ENCODE data around the gene LAT. TPM values are rescaled to one million over a fixed set of nuclear protein-coding genes. Genes with fewer than 3 reads are reported as not detected.
"Not testable (repeated sequence)": the region's sequence is repeated elsewhere in the genome, so short reads cannot be mapped to it uniquely, and the experiment has no call there.

Gene LAT
- total and polyA plus RNA-seq, 5 donors from 2014 or later, result 282 to 429 (median 291) TPM

DNA sequence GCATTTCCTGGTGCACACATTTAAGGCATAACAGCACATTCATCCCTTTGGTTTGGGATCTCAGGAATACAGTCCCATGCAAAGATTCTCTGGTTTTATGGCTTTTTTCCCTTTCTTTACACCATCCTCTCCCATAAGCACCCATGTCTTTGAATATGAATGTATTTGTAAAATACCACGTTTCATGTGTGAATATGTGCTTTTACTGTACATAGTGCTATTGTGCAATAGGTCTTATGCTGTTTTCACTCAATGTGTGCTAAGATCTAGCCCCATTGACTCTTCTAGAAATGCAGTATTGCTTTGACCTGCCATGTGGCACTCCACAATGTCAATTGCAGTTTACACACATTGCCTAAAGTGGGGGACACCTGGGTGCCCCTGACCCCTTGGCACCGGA lies 20.4 kb upstream of the LAT start:
- H3K36me3 Mint-ChIP-seq, result peaks cover 34% of the 10 kb centered on the region

DNA sequence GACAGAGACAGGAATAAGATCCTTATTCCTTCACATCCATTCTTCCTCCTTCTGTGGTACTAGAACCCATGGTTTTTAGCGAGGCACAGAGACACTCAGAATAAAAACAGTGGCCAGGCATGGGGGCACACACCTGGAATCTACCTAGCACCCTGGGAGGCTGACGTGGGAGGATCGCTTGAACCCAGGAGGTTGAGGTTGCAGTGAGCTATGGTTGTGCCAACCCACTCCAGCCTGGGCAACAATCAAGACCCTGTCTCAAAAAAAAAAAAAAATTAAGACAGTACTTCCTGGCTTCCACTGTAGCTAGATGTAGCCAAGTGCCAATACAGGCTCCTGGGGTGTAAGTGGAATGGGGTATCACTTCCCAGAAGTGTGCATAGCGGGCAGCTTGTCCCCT lies 17.7 kb upstream of the LAT start:
- ATAC-seq (ENCODE audit: low read depth in 2 of 2) (no peak), DNase-seq (no peak)
- H3K27me3 ChIP-seq (ENCODE audit: control insufficient read depth, insufficient read depth, low read length), result no peaks in the 10 kb centered on the region
- H3K27ac ChIP-seq (ENCODE audit: insufficient read depth, low read length, poor library complexity, severe bottlenecking), result no peak overlapping the region
- H3K4me1 ChIP-seq (ENCODE audit: control insufficient read depth, insufficient read depth, low read length, poor library complexity, severe bottlenecking), result no peaks in the 10 kb centered on the region
- peaks cover 32% of the 10 kb centered on the region for H3K36me3 ChIP-seq (ENCODE audit: control insufficient read depth, insufficient read depth, low read length)
- peaks cover 0 to 4% (median 1%) of the 10 kb centered on the region in 4 donors for H3K4me1 Mint-ChIP-seq
- no peak overlapping the region for H3K4me3 ChIP-seq (ENCODE audit: low read depth, low read length)
- no peak overlapping the region for H3K4me3 Mint-ChIP-seq
- H3K9me3 ChIP-seq (ENCODE audit: control insufficient read depth in 2 of 2, low read length in 2 of 2), result no peaks in the 10 kb centered on the region
- H3K9me3 Mint-ChIP-seq, result no peaks in the 10 kb centered on the region
- no peaks in the 10 kb centered on the region for H3K27me3 Mint-ChIP-seq
- peaks cover 20% of the 10 kb centered on the region for H3K36me3 Mint-ChIP-seq
- peak overlapping the region in 1 of 3 donors; percentile 46 for H3K27ac Mint-ChIP-seq

More for the DNA sequence above, 20.4 kb upstream of the LAT start:
- Histone ChIP-seq H3K27me3 (ENCODE audit: control insufficient read depth, insufficient read depth, low read length) (no peaks in the 10 kb centered on the region), H3K27ac (ENCODE audit: insufficient read depth, low read length, poor library complexity, severe bottlenecking) (no peak overlapping the region), H3K36me3 (ENCODE audit: control insufficient read depth, insufficient read depth, low read length) (peaks cover 50% of the 10 kb centered on the region), H3K4me3 (ENCODE audit: low read depth, low read length) (no peak overlapping the region), H3K4me1 (ENCODE audit: control insufficient read depth, insufficient read depth, low read length, poor library complexity, severe bottlenecking) (no peaks in the 10 kb centered on the region), H3K9me3 (ENCODE audit: control insufficient read depth in 2 of 2, low read length in 2 of 2) (no peaks in the 10 kb centered on the region)
- no peak for DNase-seq
- Mint-ChIP-seq H3K27ac (no peak overlapping the region), H3K27me3 (no peaks in the 10 kb centered on the region), H3K4me3 (no peak overlapping the region), H3K9me3 (no peaks in the 10 kb centered on the region), H3K4me1 (peaks cover 0 to 8% (median 4%) of the 10 kb centered on the region in 4 donors)
- ATAC-seq (ENCODE audit: low read depth in 2 of 2), result no peak

DNA sequence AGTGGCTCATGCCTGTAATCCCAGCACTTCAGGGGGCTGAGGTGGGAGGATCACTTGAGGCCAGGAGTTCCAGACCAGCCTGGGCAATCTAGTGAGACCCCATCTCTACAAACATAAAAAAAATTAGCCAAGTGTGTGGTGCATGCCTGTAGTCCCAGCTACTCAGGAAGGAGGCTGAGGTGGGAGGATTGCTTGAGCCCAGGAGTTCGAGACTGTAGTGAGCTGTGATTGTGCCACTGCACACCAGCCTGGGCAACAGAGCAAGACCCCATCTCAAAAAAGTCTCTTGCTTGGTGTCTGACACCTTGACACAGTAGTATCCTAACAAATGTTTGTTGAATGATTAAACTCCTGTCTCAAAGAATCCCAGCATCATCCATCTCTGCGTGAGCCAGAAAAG lies 15.2 kb upstream of the LAT start:
- H3K36me3 ChIP-seq (ENCODE audit: control insufficient read depth, insufficient read depth, low read length); H3K4me3 ChIP-seq (ENCODE audit: low read depth, low read length); H3K9me3 ChIP-seq (ENCODE audit: control insufficient read depth in 2 of 2, low read length in 2 of 2); H3K9me3 Mint-ChIP-seq; DNase-seq; H3K27ac ChIP-seq (ENCODE audit: insufficient read depth, low read length, poor library complexity, severe bottlenecking); H3K27me3 Mint-ChIP-seq; H3K27ac Mint-ChIP-seq; ATAC-seq (ENCODE audit: low read depth in 2 of 2); H3K36me3 Mint-ChIP-seq; H3K27me3 ChIP-seq (ENCODE audit: control insufficient read depth, insufficient read depth, low read length); H3K4me1 ChIP-seq (ENCODE audit: control insufficient read depth, insufficient read depth, low read length, poor library complexity, severe bottlenecking): not testable (repeated sequence)
- Mint-ChIP-seq H3K4me1 (peaks cover 0 to 13% (median 5%) of the 10 kb centered on the region in 4 donors), H3K4me3 (peak overlapping the region in 1 of 4 donors; percentile 60)

DNA sequence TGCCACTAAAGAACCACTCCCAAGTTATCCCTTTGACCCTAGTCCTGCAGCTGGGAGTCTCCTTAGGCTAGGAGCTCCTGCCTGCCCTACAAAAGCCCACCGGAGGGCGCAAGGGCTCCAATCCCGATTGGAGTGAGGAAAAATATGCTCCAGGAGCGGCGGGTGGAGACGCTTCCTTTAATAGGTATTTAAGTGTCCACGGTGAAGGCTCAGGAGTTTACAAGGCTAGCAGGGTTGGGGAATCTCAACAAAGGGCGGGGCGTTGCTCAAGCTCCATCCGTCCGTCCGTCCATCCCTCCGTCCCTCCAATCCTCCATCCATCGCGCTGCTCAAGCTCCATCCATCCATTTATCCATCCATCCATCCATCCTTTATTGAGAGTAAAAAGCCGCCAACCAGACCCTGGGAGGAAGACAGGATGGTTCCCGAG lies 10.8 kb upstream of the LAT start:
- H3K4me3 Mint-ChIP-seq, result peak overlapping the region; percentile 96 to 99 (median 98)
- H3K4me3 ChIP-seq (ENCODE audit: low read depth, low read length), result peak overlapping the region; percentile 87
- H3K9me3 Mint-ChIP-seq, result no peaks in the 10 kb centered on the region
- H3K36me3 ChIP-seq (ENCODE audit: control insufficient read depth, insufficient read depth, low read length), result peaks cover 8% of the 10 kb centered on the region
- peak overlapping the region; percentile 60 for H3K27ac ChIP-seq (ENCODE audit: insufficient read depth, low read length, poor library complexity, severe bottlenecking)
- H3K9me3 ChIP-seq (ENCODE audit: control insufficient read depth in 2 of 2, low read length in 2 of 2), result no peaks in the 10 kb centered on the region
- H3K27me3 Mint-ChIP-seq, result no peaks in the 10 kb centered on the region
- peaks cover 12 to 45% (median 26%) of the 10 kb centered on the region in 4 donors for H3K4me1 Mint-ChIP-seq
- ATAC-seq (ENCODE audit: low read depth in 2 of 2) (peak in 1 of 2 donors; percentile 2), DNase-seq (peak in 1 of 3 donors; percentile 34)
- peak overlapping the region; percentile 93 to 99 (median 98) for H3K27ac Mint-ChIP-seq
- peaks cover 8% of the 10 kb centered on the region for H3K36me3 Mint-ChIP-seq
- no peaks in the 10 kb centered on the region for H3K27me3 ChIP-seq (ENCODE audit: control insufficient read depth, insufficient read depth, low read length)
- peaks cover 26% of the 10 kb centered on the region for H3K4me1 ChIP-seq (ENCODE audit: control insufficient read depth, insufficient read depth, low read length, poor library complexity, severe bottlenecking)

DNA sequence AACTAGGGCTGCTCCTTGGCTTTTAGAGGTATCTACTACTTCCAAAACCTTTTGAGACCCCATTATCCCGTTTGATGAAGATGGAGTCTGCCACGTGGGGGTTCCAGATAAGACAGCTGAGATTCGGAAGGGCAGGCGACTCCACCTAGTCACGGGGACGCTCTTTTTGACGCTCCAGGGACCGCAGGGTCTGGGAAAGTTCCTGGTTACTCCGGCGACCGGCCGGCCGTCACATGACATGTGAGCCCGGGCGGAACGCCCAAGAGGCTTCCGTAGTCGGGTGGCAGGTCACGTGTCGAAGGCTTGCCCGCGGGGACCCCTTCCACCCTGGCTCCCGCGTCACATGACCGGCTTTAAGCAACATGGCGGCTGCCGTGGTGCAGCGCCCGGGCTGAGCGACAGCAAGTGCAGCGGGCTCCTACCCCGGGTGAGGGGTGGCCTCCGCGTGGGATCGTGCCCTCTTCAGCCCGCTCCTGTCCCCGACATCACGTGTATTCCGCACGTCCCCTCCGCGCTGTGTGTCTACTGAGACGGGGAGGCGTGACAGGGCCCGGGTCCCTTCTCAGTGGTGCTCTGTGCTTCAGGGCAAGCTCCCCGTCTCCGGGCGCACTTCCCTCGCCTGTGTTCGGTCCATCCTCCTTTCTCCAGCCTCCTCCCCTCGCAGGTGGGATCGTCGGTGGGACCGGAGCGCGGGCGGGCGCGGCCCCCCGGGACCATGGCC lies 10.3 kb upstream of the LAT start, which contains the start of gene SPNS1:
SPNS1 (plus strand) TSS at position 342 of the 721 bp plus-strand sequence; CDS start at position 716, 374 bp downstream.
- H3K36me3 Mint-ChIP-seq, result peaks cover 8% of the 10 kb centered on the region

DNA sequence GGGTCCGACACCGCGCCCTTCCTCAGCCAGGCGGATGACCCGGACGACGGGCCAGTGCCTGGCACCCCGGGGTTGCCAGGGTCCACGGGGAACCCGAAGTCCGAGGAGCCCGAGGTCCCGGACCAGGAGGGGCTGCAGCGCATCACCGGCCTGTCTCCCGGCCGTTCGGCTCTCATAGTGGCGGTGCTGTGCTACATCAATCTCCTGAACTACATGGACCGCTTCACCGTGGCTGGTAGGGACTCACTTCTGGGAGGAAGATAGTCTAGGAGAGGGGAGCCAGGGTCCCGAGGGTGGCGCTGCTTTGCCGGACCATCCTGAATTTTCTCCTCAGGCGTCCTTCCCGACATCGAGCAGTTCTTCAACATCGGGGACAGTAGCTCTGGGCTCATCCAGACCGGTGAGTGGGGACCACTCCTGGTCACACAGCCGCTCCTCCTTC lies 9.7 kb upstream of the LAT start:
- Mint-ChIP-seq H3K4me3 (peak overlapping the region; percentile 96 to 99 (median 98)), H3K4me1 (peaks cover 12 to 45% (median 26%) of the 10 kb centered on the region in 4 donors), H3K27me3 (no peaks in the 10 kb centered on the region), H3K9me3 (no peaks in the 10 kb centered on the region), H3K27ac (peak overlapping the region; percentile 69 to 98 (median 87)), H3K36me3 (peaks cover 8% of the 10 kb centered on the region)
- DNase-seq, result no peak
- Histone ChIP-seq H3K36me3 (ENCODE audit: control insufficient read depth, insufficient read depth, low read length) (peaks cover 9% of the 10 kb centered on the region), H3K4me1 (ENCODE audit: control insufficient read depth, insufficient read depth, low read length, poor library complexity, severe bottlenecking) (peaks cover 26% of the 10 kb centered on the region), H3K4me3 (ENCODE audit: low read depth, low read length) (peak overlapping the region; percentile 62), H3K9me3 (ENCODE audit: control insufficient read depth in 2 of 2, low read length in 2 of 2) (no peaks in the 10 kb centered on the region), H3K27me3 (ENCODE audit: control insufficient read depth, insufficient read depth, low read length) (no peaks in the 10 kb centered on the region), H3K27ac (ENCODE audit: insufficient read depth, low read length, poor library complexity, severe bottlenecking) (peak overlapping the region; percentile 60)
- ATAC-seq (ENCODE audit: low read depth in 2 of 2), result no peak

More for the DNA sequence above, 10.3 kb upstream of the LAT start, which contains the start of gene SPNS1:
- Histone ChIP-seq H3K9me3 (ENCODE audit: control insufficient read depth in 2 of 2, low read length in 2 of 2) (no peaks in the 10 kb centered on the region), H3K4me1 (ENCODE audit: control insufficient read depth, insufficient read depth, low read length, poor library complexity, severe bottlenecking) (peaks cover 26% of the 10 kb centered on the region), H3K27ac (ENCODE audit: insufficient read depth, low read length, poor library complexity, severe bottlenecking) (peak within 1 kb of the TSS; percentile 60), H3K4me3 (ENCODE audit: low read depth, low read length) (peak within 1 kb of the TSS; percentile 87), H3K36me3 (ENCODE audit: control insufficient read depth, insufficient read depth, low read length) (peaks cover 8% of the 10 kb centered on the region), H3K27me3 (ENCODE audit: control insufficient read depth, insufficient read depth, low read length) (no peaks in the 10 kb centered on the region)
- Mint-ChIP-seq H3K27me3 (no peaks in the 10 kb centered on the region), H3K4me3 (peak within 1 kb of the TSS; percentile 96 to 99 (median 98)), H3K4me1 (peaks cover 12 to 45% (median 26%) of the 10 kb centered on the region in 4 donors), H3K27ac (peak within 1 kb of the TSS; percentile 93 to 99 (median 98)), H3K9me3 (no peaks in the 10 kb centered on the region)
- ATAC-seq (ENCODE audit: low read depth in 2 of 2) (peak; percentile 91), DNase-seq (peak; percentile 86 to 96 (median 87))

DNA sequence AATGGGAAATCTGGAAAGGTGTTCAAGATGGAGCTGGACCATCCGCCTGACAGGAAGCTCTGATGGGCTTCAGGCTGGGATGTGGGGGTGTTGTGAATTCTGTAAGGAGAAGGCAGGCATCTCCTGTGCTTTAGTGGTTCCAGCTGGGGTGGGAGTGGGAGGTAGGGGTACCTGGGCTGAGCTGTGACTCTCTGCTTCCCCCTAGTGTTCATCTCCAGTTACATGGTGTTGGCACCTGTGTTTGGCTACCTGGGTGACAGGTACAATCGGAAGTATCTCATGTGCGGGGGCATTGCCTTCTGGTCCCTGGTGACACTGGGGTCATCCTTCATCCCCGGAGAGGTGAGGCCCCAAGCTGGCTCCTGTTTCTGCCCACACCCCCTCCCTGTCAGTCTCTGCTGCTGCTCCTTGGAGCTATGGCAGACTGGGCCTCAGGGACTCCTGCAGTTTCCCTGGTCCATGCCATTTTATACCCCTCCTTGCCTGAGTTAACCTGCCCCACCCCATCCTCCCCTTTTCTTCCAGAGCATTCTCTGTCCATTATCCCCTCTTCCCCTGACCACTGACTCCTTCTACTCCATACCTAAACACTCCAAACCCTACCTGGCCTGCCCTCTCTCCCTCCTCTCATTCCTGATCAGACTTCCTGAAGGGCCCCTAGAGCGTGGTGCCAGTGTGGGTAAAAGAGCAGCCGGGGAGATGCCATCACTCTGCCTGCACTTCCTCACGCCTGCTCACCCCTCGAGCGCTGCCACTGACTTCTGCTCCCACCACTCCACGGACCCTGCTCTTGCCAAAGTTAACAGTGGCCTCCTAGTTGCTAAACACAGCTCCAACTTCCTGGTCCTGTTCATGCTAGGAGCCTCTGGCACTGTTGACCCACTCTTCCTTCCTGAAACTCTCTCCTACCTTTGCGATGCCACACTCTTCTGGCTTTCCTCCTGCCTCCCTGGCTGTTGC lies 6.9 kb upstream of the LAT start:
- Mint-ChIP-seq H3K4me1 (peaks cover 12 to 55% (median 30%) of the 10 kb centered on the region in 4 donors), H3K27me3 (no peaks in the 10 kb centered on the region), H3K36me3 (peaks cover 20% of the 10 kb centered on the region), H3K4me3 (peak overlapping the region; percentile 36 to 96 (median 72)), H3K27ac (peak overlapping the region; percentile 59 to 91 (median 71)), H3K9me3 (no peaks in the 10 kb centered on the region)
- Histone ChIP-seq H3K9me3 (ENCODE audit: control insufficient read depth in 2 of 2, low read length in 2 of 2) (peaks cover 0 to 6% of the 10 kb centered on the region in 2 experiments), H3K4me1 (ENCODE audit: control insufficient read depth, insufficient read depth, low read length, poor library complexity, severe bottlenecking) (peaks cover 31% of the 10 kb centered on the region), H3K27me3 (ENCODE audit: control insufficient read depth, insufficient read depth, low read length) (no peaks in the 10 kb centered on the region), H3K27ac (ENCODE audit: insufficient read depth, low read length, poor library complexity, severe bottlenecking) (no peak overlapping the region), H3K36me3 (ENCODE audit: control insufficient read depth, insufficient read depth, low read length) (peaks cover 22% of the 10 kb centered on the region), H3K4me3 (ENCODE audit: low read depth, low read length) (no peak overlapping the region)
- DNase-seq, result peak in 2 of 3 donors; percentile 45 to 46
- no peak for ATAC-seq (ENCODE audit: low read depth in 2 of 2)
